Stimulated activated CD8-positive, alpha-beta memory T cell treated with anti-CD3 and anti-CD28 coated beads, Interleukin-7, amount 100 ng/mL, for 1 hour (primary cell): ENCODE data around the gene GTF2H1.
A peak's percentile ranks its signal among the peaks of the same experiment; 100 is the strongest.
"Not testable (repeated sequence)": the region's sequence is repeated elsewhere in the genome, so short reads cannot be mapped to it uniquely, and the experiment has no call there.

ENCODE experiments used
- DNase-seq, 2 donors: peaks; one replicate each; pipeline ENCODE4 v3.0.0-alpha.2; 2020; ENCODE audit warnings: low read depth in 2 of 2

GTF2H1 gene

GRCh38 chr11:18375941-18376340 is 53.6 kb downstream of the GTF2H1 start:
- DNase-seq = no peak

GRCh38 chr11:18379201-18379600 is 56.8 kb downstream of the GTF2H1 start:
- DNase-seq = no peak

GRCh38 chr11:18383388-18384156 is 61.2 kb downstream of the GTF2H1 start:
- DNase-seq = peak in 1 of 2 donors; percentile 30

- DNase-seq = no peak
These were observed 61.8 kb downstream of the GTF2H1 start for GRCh38 chr11:18384157-18384641.

GRCh38 chr11:18390088-18390487 is 67.7 kb downstream of the GTF2H1 start:
- no peak for DNase-seq

GRCh38 chr11:18392434-18393321 is 70.3 kb downstream of the GTF2H1 start:
- no peak for DNase-seq

- no peak for DNase-seq
These were observed 71.4 kb downstream of the GTF2H1 start for GRCh38 chr11:18393581-18394274.

GRCh38 chr11:18394275-18394927 is 72.0 kb downstream of the GTF2H1 start, which contains the start of gene LDHA:
LDHA (plus strand) TSS chr11:18394563; CDS start chr11:18396843, 2,280 bp downstream.
- DNase-seq = peak; percentile 98 to 99

- no peak for DNase-seq
These were observed 72.8 kb downstream of the GTF2H1 start for GRCh38 chr11:18394928-18395734.

GRCh38 chr11:18395735-18396504 is 73.6 kb downstream of the GTF2H1 start:
- DNase-seq = peak; percentile 85 to 90

- DNase-seq = no peak
These were observed 75.6 kb downstream of the GTF2H1 start for GRCh38 chr11:18397921-18398320.

- DNase-seq = not testable (repeated sequence)
These were observed 78.7 kb downstream of the GTF2H1 start for GRCh38 chr11:18401077-18401476.

GRCh38 chr11:18404062-18404461 is 81.7 kb downstream of the GTF2H1 start:
- DNase-seq = no peak

GRCh38 chr11:18407400-18407799 is 85.0 kb downstream of the GTF2H1 start:
- not testable (repeated sequence) for DNase-seq

- no peak for DNase-seq
These were observed 86.4 kb downstream of the GTF2H1 start for GRCh38 chr11:18408558-18409291.

GRCh38 chr11:18416459-18416858 is 94.1 kb downstream of the GTF2H1 start:
- no peak for DNase-seq
